HepG2 (cell line): ENCODE data around the gene MRM3. TPM values are rescaled to one million over a fixed set of nuclear protein-coding genes. Genes with fewer than 3 reads are reported as not detected.
A peak's percentile ranks its signal among the peaks of the same experiment; 100 is the strongest.

ENCODE experiments used
- ARID5B ChIP-seq: IDR thresholded peaks from 2 replicates; pipeline ENCODE4 v1.4.0; 2020; ENCODE audit warnings: mild to moderate bottlenecking, missing genetic modification reagents
- IKZF5 ChIP-seq: IDR thresholded peaks from 2 replicates; pipeline ENCODE4 v1.6.1; 2018; ENCODE audit warnings: missing genetic modification reagents, mild to moderate bottlenecking, missing compliant biosample characterization
- MAFG ChIP-seq: sonication (generic); formaldehyde crosslinking; IDR thresholded peaks from 2 replicates; pipeline ENCODE4 v1.5.1; 2020; ENCODE audit warnings: mild to moderate bottlenecking, missing genetic modification reagents
- MLX ChIP-seq: IDR thresholded peaks from 2 replicates; pipeline ENCODE4 v1.6.1; 2016
- SNAPC2 ChIP-seq: sonication (generic); formaldehyde crosslinking; IDR thresholded peaks from 2 replicates; pipeline ENCODE4 v1.8.1; 2022; ENCODE audit warnings: mild to moderate bottlenecking, missing genetic modification reagents
- STAT5B ChIP-seq: sonication (generic); formaldehyde crosslinking; IDR thresholded peaks from 2 replicates; pipeline ENCODE4 v1.4.0; 2020; ENCODE audit warnings: missing genetic modification reagents
- THAP7 ChIP-seq: sonication (generic); formaldehyde crosslinking; IDR thresholded peaks from 2 replicates; pipeline ENCODE4 v1.8.1; 2023; ENCODE audit warnings: mild to moderate bottlenecking, missing genetic modification reagents
- THAP9 ChIP-seq: sonication (generic); formaldehyde crosslinking; IDR thresholded peaks from 2 replicates; pipeline ENCODE4; 2020; ENCODE audit warnings: missing genetic modification reagents, mild to moderate bottlenecking, borderline replicate concordance
- XRCC5 ChIP-seq: fragments of 200-400 bp; formaldehyde crosslinking; optimal IDR thresholded peaks from 2 replicates; pipeline ENCODE3; 2017; ENCODE audit warnings: mild to moderate bottlenecking, low read length
- ZBTB2 ChIP-seq: sonication (generic); formaldehyde crosslinking; IDR thresholded peaks from 2 replicates; pipeline ENCODE4 v1.8.0; 2022; ENCODE audit warnings: low read depth, missing genetic modification reagents
- ZNF333 ChIP-seq: sonication (generic); formaldehyde crosslinking; IDR thresholded peaks from 2 replicates; pipeline ENCODE4 v1.4.0; 2020; ENCODE audit warnings: mild to moderate bottlenecking, missing genetic modification reagents, borderline replicate concordance
- ZNF343 ChIP-seq: sonication (generic); formaldehyde crosslinking; IDR thresholded peaks from 2 replicates; pipeline ENCODE4 v1.4.0; 2020; ENCODE audit warnings: mild to moderate bottlenecking, missing genetic modification reagents
- ZNF557 ChIP-seq: sonication (generic); formaldehyde crosslinking; IDR thresholded peaks from 2 replicates; pipeline ENCODE4 v1.4.0; 2020; ENCODE audit warnings: missing genetic modification reagents
- ZNF761 ChIP-seq: sonication (generic); formaldehyde crosslinking; conservative IDR thresholded peaks from 2 replicates; pipeline ENCODE4 v1.4.0; 2020; ENCODE audit warnings: mild to moderate bottlenecking, missing genetic modification reagents
- ZNF780A ChIP-seq: sonication (generic); formaldehyde crosslinking; IDR thresholded peaks from 2 replicates; pipeline ENCODE4 v1.8.0; 2022; ENCODE audit warnings: mild to moderate bottlenecking, missing genetic modification reagents, moderate library complexity
- ZNF800 ChIP-seq: sonication (generic); formaldehyde crosslinking; IDR thresholded peaks from 2 replicates; pipeline ENCODE4 v1.4.0; 2020; ENCODE audit warnings: missing genetic modification reagents
- polyA plus RNA-seq, 8 experiments: library from polyadenylated mRNA; depleted of rRNA in 3 of 8; stranded (reverse) in 7 of 8; unstranded in 1 of 8; fragments of >200 nt; fragmentation: Illumina TruSeq in 4 of 8; extraction: Trizol in 4 of 8; gene quantifications; 2 replicates each; pipeline versions ENCODE4 v1.2.1 to v1.2.3, GENCODE V29; 2011 to 2016; ENCODE audit warnings: low read depth in 4 of 8, missing spikeins in 1 of 8, mixed read lengths in 1 of 8; ENCODE audit not compliant: insufficient read depth in 1 of 8
- total RNA-seq, 5 experiments: library from RNA; depleted of rRNA; stranded (reverse); fragments of >200 nt; fragmentation: Illumina TruSeq; extraction: Trizol; gene quantifications; 2 replicates each; pipeline ENCODE4 v1.2.3, GENCODE V29; 2016; ENCODE audit warnings: low read depth in 1 of 5

The MRM3 gene
- total and polyA plus RNA-seq, 2 of the 13 experiments (the other 11 are each of a cell fraction or from before 2014, with no cell fraction given) = 12.3 to 25.5 TPM

- no peak; the same call in 1 of the 2 replicates for TF ChIP-seq ZNF800 (CRISPR knock-in tag)
- TF ChIP-seq THAP9 (CRISPR knock-in tag) = no peak
- peak; percentile 63 for TF ChIP-seq ZBTB2 (CRISPR knock-in tag)
- TF ChIP-seq MLX (CRISPR knock-in tag) = no peak
- no peak for TF ChIP-seq THAP7
- TF ChIP-seq ZNF761 (CRISPR knock-in tag) = peak; percentile 77
- TF ChIP-seq SNAPC2 (CRISPR knock-in tag) = peak; percentile 77; the same call in 1 of the 2 replicates
- peak; percentile 73 for TF ChIP-seq XRCC5
- no peak; the same call in 1 of the 2 replicates for TF ChIP-seq IKZF5 (CRISPR knock-in tag)
- no peak for TF ChIP-seq MAFG (CRISPR knock-in tag)
- no peak for TF ChIP-seq ZNF343
- no peak for TF ChIP-seq ZNF557 (CRISPR knock-in tag)
- TF ChIP-seq STAT5B (CRISPR knock-in tag) = no peak
- TF ChIP-seq ZNF333 (CRISPR knock-in tag) = no peak; the same call in 1 of the 2 replicates
- peak; percentile 38 for TF ChIP-seq ARID5B (CRISPR knock-in tag)
- TF ChIP-seq ZNF780A (CRISPR knock-in tag) = no peak
These were observed 30.0 kb upstream of the MRM3 start, which contains the start of gene GEMIN4 (continued) for GRCh38 chr17:752002-752619.
